Measurements from ENCODE around the gene FAM47C. TPM values are rescaled to one million over a fixed set of nuclear protein-coding genes. Genes with fewer than 3 reads are reported as not detected.
"Not testable (repeated sequence)": the region's sequence is repeated elsewhere in the genome, so short reads cannot be mapped to it uniquely, and the experiment has no call there.

The FAM47C gene
- total RNA-seq, 1 donor from 2014 or later: not detected

GRCh38 chrX:36983831-36984230, 24.3 kb upstream of the FAM47C start:
- TF ChIP-seq CTCF (conservative IDR thresholded peaks at IDR 0.05; ENCODE audit: low read depth, low read length): no peak
- H3K4me3 ChIP-seq (ENCODE audit: low read depth, low read length): no peak overlapping the region
- DNase-seq (ENCODE audit: low read depth): no peak

GRCh38 chrX:36985416-36986209, 22.6 kb upstream of the FAM47C start:
- H3K4me3 ChIP-seq (ENCODE audit: low read depth, low read length): peak overlapping the region; percentile 16
- DNase-seq (ENCODE audit: low read depth): not testable (repeated sequence)
- TF ChIP-seq CTCF (conservative IDR thresholded peaks at IDR 0.05; ENCODE audit: low read depth, low read length): peak; percentile 10

DNA sequence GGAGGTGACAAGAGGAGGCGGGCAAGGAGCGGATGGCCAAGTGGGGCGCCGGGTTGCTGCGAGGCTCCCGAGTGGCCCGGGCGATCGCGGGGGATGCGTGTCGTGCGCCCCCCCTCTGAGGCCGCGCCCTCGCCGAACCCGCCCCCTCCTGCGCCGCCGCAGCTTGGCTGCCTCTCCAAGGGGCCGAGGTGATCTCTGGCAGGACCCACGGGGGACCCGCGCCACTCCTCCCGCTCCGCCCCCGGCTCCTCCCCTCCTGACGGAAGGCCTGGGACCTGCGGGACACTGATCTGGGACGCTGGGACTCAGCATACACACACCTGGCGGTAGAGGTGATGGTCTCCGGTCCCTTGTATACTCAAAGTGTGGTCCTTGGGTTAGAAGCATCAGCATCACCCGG, 21.9 kb upstream of the FAM47C start:
- TF ChIP-seq CTCF (conservative IDR thresholded peaks at IDR 0.05; ENCODE audit: low read depth, low read length): no peak
- no peak overlapping the region for H3K4me3 ChIP-seq (ENCODE audit: low read depth, low read length)
- no peak for DNase-seq (ENCODE audit: low read depth)

DNA sequence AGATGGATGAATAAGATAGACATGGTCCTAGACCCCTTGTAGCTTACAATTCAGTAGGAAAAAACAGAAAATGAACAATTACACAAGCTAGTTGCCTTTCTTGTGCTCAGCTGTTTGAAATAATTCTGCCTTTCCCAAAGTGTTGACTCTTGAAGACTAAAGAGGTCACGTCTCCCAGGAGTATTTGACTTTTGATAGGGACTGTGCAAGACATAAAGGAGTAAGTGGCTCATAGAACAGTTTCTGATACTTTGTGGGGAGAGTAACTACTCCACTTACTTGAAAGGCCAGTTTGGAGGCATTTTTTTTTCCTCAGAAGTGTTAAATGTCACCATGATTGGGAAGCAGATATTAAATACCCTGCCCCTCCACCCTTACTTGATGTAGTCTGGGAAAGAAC, 21.0 kb upstream of the FAM47C start:
- DNase-seq (ENCODE audit: low read depth); H3K4me3 ChIP-seq (ENCODE audit: low read depth, low read length): not testable (repeated sequence)

- no peak overlapping the region for H3K4me3 ChIP-seq (ENCODE audit: low read depth, low read length)
- no peak for DNase-seq (ENCODE audit: low read depth)
- TF ChIP-seq CTCF (conservative IDR thresholded peaks at IDR 0.05; ENCODE audit: low read depth, low read length): no peak
These were observed 8.0 kb upstream of the FAM47C start for GRCh38 chrX:37000140-37000539.

- DNase-seq (ENCODE audit: low read depth): no peak
- no peak for TF ChIP-seq CTCF (conservative IDR thresholded peaks at IDR 0.05; ENCODE audit: low read depth, low read length)
- no peak overlapping the region for H3K4me3 ChIP-seq (ENCODE audit: low read depth, low read length)
These were observed 2.3 kb downstream of the FAM47C start for GRCh38 chrX:37010496-37010895.

DNA sequence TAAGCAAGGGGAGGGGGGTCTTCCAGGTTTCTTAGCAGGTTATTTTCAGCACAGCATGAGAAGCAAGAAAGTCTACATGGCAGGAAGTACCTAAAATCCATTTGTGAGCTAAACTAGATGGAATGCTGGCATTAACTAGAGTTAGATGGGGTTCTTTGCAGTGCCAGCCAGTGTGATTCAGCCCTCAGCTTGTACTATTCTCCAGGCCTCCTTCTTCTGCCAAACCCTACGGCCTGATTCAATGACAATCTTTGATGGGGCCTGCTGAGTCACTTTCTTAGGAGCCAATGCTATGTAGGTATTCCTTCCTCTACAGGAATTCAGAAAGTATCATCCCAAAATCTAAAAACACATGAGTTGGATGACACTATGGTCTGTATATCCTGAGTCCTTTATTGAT, 26.1 kb downstream of the FAM47C start:
- H3K4me3 ChIP-seq (ENCODE audit: low read depth, low read length); DNase-seq (ENCODE audit: low read depth): not testable (repeated sequence)

GRCh38 chrX:37036674-37037220, 28.6 kb downstream of the FAM47C start:
- not testable (repeated sequence) for H3K4me3 ChIP-seq (ENCODE audit: low read depth, low read length); DNase-seq (ENCODE audit: low read depth)

DNA sequence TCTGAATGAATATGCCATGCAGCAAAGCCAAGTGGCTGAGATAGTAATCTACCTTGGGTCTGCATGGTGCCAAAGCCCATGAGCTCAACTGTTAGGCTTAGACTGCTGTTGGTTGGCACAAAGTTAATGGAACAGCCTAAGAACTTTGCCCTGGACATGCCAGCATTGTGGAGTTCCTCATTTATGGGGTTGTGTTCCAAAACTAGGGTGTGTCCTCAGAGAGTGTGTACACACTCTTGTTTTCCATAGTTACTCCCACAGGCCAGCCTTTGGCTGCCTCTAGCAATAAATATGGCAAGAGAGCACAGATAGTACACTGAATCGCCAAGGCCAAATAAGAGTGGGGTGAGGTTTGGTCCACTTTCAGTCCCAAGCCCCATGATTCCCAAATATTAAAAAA, 30.6 kb downstream of the FAM47C start:
- not testable (repeated sequence) for DNase-seq (ENCODE audit: low read depth); H3K4me3 ChIP-seq (ENCODE audit: low read depth, low read length)

- DNase-seq (ENCODE audit: low read depth); H3K4me3 ChIP-seq (ENCODE audit: low read depth, low read length): not testable (repeated sequence)
These were observed 35.1 kb downstream of the FAM47C start for GRCh38 chrX:37042956-37043885.

Data from epithelial cell of proximal tubule (primary cell).